ENCODE measurements around the gene INPP5A. TPM values are rescaled to one million over a fixed set of nuclear protein-coding genes. Genes with fewer than 3 reads are reported as not detected.

The INPP5A gene
- total RNA-seq, 1 donor from 2014 or later: 103 TPM

DNA sequence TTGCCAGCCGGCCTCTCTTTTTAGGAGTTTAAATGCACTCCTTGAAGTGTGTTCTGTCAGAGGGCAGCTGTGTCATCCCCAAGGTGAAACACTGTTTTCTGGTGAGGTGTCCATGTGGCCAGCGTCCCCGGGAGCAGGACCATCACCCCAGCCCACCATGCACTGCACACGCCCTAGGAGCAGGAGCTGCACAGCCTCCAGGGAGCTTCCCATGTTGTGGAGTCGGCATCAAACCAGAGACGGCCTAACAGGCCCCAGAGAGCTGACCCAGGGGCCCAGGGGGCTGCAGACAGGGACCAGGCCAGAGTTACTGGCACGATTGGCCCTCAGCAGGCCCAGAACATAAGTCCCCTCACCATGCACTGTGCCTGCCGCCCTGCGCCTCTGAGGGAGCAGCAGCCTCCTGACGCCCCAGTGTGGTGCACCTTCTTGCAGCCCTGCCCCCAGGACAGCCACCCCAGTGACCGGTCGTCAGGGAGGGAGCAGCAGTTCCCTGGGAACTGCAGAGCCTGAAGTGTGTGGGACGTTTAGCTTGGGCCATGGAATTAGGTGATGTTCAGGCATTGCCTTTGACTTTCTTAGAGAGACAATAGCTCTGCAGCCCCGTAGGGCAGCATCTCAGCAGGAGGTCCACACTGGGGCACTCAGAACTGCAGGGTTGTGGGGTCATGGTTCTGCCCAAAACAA, 150.4 kb downstream of the INPP5A start:
- DNase-seq (ENCODE audit: low spot score): no peak

DNA sequence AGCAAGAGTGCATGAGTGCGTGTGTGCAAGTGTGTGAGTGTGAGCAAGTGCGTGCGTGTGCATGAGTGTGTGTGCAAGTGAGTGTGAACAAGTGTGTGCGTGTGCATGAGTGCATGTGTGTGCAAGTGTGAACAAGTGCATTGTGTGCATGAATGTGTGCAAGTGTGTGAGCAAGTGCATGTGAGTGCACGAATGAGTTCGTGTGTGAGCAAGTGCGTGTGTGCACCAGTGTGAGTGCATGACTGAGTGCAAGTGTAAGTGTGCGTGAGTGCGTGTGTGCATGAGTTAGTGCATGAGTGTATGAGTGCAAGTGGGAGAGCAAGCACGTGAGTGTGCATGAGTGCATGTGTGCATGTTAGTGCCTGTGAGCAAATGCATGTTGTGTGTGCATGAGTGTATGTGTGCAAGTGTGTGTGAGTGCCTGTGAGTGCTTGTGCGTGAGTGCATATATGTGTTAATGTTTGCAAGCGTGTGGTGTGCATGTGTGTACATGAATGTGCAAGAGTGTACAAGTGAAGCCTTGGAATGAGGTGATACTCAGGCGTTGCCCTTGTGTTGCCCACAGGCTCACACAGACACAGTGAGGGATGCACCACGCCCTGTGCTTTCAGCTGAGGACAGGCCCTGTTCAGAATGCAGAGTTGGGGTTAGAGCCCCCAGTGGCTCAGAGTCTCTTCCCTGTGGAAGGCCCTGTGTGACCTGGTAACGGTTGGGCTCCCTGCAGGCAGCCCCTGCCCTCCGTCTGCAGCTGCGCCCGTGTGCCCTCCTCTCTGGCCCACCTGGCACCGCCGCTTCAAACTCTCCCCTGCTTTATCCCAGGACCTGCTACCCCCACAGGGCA, 151.2 kb downstream of the INPP5A start:
- DNase-seq (ENCODE audit: low spot score): no peak

DNA sequence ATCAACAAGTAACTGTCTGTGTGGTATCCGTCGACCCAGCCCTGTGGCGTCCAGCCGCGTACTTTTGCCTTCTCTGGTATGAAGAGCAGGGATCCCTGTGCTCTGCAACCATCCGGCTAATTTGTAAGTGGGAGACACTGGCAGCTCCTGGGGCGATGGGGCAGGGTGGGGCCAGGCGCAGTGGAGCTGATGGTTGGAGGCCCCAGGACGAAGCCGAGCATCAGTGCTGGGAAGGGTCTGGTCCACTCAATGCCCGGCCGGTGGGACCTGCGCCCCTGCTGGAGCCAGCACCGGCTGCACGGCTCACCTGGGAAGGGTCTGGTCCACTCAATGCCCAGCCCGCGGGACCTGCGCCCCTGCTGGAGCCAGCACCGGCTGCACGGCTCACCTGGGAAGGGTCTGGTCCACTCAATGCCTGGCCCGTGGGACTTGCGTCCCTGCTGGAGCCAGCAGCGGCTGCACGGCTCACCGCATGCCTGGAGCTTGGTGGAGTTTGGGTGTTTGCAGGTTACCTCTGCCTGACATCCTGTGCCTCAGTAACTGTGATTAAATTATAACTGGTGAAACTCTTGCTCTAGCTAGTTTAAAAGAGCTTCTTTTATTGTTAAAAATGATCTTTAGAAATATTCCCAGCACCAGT, 152.3 kb downstream of the INPP5A start:
- DNase-seq (ENCODE audit: low spot score): no peak

DNA sequence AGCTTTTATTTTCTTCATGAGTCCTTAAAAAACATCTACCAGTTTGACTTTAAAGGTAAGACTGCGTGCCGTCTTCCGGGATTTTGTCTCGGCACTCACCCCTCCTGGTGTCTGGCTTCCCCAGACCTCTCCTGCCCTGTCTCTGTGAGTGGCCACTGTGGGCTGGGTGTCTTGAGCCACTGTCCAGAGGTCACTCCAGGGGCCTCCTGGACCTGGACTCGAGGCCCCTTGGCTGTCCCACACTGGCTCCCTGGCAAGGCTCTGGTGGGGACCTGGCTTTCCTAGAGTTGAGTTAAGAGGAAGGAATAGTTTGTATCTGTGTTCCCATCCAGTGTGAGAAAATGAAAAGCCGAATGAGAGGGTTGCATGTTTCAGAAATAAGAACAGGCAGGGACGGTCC, 152.8 kb downstream of the INPP5A start:
- DNase-seq (ENCODE audit: low spot score): no peak

DNA sequence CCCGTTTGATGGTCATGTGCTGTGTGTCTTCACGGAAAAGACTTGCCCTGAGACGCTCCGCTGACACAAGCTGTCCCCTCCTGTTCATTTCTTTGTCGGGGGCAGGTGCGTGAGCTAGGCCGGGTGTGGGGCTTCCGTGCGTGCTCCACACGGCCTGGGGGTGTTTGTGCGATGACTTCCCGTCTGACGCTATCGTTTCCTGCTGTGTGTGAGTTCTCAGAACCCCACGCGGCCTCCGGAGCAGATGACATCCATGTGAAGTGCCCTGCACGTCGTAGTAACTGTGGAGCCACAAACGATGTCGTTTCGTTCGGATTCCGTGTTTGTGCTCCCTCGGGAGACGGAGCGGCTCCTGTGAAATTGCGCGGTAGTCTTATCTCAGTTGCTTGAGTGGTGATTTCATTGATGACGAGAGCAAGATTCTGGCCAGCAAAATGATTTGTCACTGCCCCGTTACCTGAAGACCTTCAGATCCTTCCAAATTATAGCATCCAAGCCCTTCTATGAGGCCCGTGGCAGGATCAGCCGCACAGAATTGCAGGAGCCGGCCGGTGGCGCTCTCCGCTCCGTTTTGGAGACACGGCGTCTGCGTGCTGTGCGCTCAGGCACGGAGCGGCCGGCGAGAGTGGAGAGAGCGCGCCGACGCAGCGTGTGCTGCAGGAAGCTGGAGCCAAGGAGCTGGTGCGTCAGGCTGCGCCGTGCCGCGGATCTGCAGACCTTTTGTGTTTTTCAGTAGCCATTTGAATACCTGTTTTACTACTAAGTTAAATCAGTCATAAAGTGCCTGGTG, 153.4 kb downstream of the INPP5A start:
- no peak for DNase-seq (ENCODE audit: low spot score)

DNA sequence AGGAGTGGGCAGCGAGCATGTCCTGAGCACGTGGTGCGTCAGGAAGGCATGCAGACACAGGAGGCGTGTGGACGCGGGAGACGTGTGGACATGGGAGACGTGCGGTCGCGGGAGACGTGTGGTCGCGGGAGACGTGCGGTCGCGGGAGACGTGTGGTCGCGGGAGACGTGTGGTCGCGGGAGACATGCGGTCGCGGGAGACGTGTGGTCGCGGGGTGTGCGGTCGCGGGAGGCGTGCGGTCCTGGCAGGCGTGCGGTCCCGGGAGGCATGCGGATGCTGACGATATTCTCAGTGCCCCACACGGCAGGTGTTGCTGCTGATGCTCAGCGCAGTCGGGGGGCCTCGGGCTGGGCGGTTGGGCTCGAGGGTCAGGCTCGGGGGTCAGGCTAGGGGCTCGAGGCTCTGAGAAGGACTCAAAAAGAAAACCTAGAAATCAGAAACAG, 154.1 kb downstream of the INPP5A start:
- DNase-seq (ENCODE audit: low spot score): no peak

DNA sequence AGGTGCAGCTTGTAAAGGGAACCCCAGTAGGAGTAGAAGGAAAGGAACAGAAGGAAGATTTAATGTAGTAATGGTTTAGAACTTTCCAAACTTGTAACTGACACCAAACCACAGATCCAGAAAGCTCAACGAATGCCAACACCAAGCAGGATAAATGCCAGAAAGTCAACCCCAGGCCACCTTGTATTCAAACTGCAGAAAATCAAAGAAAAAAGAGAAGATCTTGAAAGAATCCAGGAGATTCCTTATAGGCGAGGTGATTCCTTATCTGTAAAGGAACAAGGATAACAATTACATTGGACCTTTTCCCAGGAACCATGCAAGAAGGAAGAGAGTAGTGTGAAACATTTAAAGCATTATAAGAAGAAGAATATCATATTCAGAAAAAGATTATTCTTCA, 154.7 kb downstream of the INPP5A start:
- no peak for DNase-seq (ENCODE audit: low spot score)

DNA sequence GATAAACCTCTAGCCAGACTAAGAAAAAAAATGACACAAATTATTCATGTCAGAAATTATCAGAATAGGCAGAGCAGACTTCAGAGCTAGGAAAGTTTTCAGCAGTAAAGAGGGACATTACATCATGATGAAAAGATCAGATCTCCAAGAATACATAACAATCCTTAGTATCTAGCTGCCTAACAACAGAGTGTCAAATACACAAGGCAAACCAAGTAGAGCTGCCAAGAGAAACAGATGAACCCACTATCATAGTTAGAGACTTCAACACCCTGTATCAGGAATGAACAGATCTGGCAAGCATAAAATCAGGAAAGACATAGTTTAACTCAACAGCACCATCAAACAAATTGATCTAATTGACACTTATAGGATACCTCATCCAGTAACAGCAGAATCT, 156.1 kb downstream of the INPP5A start:
- DNase-seq (ENCODE audit: low spot score): no peak

DNA sequence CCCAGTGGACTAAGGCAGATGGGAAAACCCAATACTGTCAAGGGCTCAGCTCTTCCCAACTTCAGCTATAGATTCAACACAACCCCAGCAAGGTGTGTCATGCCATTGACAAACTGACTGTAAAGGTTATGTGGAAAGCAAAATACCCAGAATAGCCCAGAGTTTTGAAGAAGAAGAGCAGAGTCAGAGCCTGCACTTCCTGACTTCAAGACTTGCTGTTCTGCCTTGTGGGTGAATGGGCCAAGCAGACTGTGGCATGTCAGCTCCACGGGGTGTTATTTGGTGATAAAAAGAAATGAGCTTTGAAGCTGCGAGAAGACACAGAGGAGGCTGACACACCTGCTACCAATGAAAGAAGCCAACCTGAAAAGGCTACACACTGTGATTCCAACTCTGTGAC, 158.6 kb downstream of the INPP5A start:
- no peak for DNase-seq (ENCODE audit: low spot score)

DNA sequence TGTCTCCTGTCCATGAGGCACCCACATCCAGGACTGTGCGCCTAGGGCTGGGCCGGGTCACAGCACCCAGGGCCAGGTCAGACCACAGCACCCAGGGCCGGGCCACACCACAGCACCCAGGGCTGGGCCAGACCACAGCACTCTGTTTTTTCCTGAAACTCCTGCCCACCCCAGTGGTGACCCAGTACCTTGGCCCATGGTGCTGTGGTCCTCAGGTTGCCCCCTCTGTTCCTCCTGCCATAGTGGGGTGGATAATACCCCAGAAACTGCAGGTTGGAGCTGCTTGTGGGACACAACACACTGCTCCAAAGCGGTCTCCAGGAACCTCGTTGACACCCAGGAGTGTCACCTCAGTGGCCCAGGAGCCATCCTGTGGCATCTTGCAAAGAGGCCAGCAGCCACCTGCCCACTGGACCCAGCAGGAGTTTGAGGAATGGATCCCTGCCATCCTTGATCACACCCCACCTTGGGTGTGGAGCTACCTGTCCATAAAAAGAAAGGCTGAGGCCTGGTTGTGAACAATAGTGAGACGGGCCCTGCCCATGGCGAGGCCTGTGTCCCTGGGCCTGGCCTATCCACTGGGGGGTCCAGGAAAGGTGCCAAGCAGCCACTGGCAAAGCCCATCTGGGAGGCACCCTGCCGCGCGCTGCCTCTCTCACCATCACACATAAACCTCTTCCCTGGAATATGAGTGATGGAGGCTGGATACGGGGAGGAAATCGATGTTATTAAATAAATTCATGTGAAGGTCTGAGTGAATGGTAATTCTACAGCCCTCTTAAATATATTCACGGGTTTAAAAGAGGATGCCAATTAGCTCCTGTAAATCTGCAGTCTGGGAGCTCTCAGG, 159.4 kb downstream of the INPP5A start:
- no peak for DNase-seq (ENCODE audit: low spot score)

DNA sequence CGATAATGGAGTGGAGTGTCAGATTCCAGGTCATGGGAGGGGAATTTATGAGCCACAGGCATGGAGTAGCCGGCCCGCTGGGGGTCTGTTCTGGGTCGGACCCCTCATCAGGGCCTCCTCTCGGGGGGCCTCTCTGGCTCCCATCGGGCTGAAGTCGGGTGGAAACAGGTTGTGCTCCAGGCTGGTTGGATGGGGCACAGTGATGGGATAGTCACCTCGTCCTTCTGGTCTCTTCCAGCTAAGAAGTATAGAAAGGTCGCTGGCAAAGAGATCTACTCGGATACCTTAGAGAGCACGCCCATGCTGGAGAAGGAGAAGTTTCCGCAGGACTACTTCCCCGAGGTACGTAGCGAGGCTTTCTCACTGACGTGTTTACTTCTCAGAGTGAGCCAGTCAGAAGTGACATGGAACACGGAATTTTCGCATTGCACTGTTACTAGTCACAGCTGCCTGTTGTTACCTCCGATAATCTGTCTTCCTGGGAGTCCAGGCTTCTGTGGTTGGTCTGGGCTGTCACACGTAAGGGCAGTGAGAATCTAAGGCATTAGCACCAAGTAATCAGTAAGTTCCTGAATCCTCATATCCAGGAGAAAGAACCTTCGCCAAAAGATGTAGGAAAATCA, 160.1 kb downstream of the INPP5A start:
- DNase-seq (ENCODE audit: low spot score): no peak

DNA sequence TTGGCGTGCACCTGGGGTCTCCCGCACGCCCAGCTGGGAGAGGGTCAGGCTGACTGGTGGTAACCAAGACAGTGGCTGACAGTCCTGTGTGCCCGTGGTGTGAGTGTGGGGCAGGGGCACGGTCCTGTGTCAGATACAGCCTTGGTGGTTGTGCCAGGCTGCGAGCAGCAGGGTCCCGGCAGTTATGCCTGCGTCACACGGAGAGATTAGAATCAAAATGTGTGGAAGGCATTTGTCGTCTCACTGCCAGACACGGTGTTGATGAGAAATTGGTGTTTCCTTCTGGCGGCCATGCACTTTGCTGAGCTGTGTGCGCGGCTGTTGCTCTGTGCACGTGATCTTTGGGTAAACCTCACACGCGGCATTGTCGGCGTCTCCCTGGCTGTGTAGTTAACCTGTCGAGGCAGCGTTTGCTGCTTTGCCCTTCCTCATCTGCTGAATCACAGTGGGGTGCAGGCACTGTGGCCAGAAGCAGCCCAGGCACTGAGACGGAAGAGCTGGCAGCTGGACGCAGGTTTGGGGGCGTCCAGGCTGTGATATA, 160.7 kb downstream of the INPP5A start:
- DNase-seq (ENCODE audit: low spot score): no peak

DNA sequence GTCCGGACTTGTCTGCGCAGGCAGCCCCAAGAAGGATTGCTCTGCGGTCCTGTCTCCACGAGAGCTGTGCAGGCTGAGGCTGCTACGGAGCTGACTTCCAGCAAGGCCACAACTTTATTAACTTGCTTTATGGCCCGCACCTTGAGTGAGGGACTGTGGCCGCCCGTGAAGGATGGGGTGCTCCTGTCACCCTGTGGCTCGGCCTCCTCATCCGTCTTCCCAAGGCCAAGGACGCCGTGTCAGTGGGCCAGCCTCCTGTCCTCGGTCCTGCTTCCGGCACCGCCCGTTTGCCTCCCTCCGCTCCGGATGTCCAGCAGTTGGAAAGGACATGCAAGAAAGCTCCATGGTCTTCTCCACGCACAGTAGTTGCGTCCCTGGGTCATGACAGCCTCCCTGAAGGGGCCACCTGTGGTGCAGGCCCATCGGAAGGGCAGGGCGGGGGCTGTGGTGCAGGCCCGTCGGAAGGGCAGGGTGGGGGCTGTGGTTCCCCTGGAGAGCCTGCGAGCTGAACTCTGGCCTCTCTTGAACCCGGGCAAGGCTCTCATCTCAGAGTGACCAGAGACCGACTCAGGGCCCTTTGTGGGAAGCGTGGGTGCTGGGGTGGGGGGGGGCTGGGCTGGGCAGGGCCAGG, 161.3 kb downstream of the INPP5A start:
- no peak for DNase-seq (ENCODE audit: low spot score)

DNA sequence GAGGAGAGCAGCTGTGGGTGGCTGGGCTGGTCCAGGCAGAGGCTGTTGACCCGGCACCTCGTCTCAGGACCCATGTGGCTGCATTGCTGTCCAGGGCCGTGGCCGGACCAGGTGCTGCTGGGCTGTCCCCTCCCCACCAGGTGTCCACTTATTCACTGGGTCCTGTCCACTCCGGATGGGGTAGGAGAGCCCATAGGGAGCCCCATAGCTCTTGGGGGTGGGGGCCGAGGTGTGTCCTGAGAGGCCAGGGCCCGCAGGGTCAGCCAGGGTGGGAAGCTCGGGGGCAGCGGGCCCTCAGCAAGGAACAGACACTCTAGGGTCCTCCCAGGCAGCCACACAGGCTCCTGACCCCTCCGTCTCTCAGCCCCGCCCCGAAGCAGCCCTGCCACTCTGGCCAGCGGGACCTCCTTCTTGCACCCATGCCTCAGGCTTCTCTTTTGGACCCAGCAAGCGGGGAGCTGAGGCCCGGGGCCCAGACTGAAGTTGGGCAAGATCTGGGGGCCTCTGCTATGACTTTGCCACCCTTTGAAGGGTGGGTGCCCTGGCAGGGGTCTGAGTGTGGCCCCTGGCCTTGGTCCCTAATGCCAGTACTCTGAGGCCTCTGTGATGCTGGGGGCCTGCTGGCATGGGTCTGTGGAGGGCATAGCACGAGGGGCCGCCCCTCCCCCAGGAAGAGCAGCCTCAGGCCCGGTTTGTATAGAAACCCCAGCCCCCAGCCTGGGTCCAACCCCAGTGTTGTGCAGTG, 162.0 kb downstream of the INPP5A start:
- DNase-seq (ENCODE audit: low spot score): no peak

DNA sequence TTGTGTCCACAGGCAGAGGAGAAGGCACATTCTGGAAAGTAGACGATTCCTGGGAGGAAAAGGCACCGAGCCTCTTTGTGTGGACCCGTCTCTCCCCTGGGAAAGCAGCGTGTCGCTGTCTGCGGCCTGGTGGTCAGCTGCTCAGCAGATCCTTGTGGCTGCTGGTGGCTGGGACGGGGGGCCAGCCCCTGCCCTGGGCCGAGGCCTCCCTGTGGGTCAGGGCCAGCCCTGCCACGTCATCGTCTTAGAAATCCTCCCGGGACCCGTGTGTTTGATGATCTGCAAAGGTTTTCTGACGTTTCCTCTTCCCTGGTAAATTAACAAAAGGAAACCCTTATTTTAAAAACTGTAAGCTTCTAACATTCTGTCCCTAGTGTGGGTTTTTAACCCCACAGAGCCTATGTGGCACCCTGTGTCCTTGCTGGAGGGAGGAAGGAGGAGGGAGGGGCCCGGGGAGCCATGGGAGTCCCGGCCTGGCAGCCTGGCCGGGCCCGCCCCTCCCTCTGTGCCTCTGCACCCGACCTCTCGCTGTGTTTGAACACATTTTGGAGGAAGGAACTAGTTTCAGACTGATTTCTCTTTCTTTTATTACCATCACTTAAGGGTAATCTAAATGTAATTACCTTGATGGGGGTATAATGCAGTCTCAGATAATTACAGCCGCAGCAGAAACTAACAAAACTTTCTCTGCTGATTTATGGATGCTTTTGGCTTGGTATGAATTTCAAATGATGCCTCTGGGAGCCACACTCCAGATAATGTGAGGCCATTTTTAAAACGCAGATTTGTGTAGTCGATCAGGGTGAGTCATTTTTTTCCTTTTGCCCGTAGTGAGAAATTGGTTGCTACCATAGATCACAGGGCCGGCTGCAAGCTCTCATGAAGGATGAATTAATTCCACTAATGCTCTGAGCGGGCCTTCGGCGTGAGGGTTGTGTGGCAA, 162.8 kb downstream of the INPP5A start:
- DNase-seq (ENCODE audit: low spot score): peak; percentile 65

DNA sequence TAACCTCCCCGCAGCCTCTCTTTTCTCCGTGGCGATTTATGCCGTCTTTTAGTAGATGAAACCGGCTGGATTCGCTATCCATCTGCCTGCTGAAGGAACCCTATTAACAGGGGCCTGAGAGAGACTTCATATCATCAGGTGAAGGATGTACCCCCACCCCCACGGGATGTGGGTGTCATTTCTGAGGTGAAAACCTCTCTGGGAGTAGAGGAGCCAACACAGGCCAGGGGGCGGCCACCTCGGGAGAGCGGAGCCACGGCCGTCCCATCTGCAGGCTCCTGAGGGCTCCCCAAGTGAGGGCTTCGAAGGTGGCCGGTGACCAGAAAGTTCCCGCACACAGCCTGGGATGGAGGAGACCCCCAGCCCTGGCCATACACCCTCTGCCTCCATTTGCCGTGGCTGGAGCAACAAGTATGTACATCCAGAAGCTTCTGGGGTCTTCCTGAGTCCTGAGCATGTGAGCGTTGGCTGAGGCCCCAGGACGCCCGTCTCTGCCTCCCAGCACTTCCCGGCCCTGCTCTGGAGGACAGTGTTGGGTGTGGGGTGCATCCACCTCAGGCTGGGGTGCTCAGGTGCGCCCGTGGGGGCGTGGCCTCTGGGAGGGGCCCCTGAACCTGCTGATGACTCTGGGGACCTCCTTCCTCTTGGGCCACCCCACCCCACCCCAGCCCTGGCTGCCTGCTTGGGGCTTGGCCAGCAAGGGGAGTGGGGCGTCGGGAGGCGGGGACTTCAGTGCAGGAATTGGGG, 163.7 kb downstream of the INPP5A start:
- no peak for DNase-seq (ENCODE audit: low spot score)

DNA sequence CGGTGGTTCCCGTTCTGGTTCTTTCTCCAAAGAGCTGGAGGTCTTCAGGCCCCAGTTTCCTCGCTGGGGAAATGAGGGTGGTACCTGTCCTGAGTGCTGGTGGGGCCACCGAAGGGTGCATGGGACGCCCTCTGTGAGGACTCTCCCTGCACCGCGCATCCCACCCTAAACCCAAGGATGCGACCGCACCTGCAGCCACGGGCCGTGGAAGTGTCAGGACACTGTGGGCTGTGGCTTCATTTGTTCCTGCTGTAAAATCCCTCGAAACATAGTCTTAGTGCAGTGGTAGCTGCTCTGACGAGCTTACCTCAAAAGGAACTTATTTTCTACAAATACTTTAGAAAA, 164.2 kb downstream of the INPP5A start:
- no peak for DNase-seq (ENCODE audit: low spot score)

Data from umbilical cord (tissue), 2 donors.